SK-N-SH treated with all-trans-retinoic acid at 6 μM for 48 hours (cell line): ENCODE data around the gene ABI3BP.

Experiments used
- ARNTL ChIP-seq: fragments of 450-650 bp; formaldehyde crosslinking; IDR thresholded peaks from 2 replicates; pipeline ENCODE4 v1.5.0; 2020; ENCODE audit warnings: low read depth, mild to moderate bottlenecking, moderate library complexity, borderline replicate concordance
- BACH2 ChIP-seq: fragments of 250-450 bp; sonication (Bioruptor Pico); IDR thresholded peaks from 2 replicates; pipeline ENCODE4 v1.9.0; 2021; ENCODE audit warnings: mild to moderate bottlenecking, borderline replicate concordance
- GLIS3 ChIP-seq: fragments of 250-450 bp; sonication (Bioruptor Pico); IDR thresholded peaks from 2 replicates; pipeline ENCODE4 v1.5.0; 2020; ENCODE audit warnings: mild to moderate bottlenecking, moderate library complexity
- OSR1 ChIP-seq: fragments of 250-450 bp; sonication (Bioruptor Pico); IDR thresholded peaks from 2 replicates; pipeline ENCODE4 v1.8.0; 2022; ENCODE audit warnings: moderate library complexity, mild to moderate bottlenecking, inconsistent platforms
- PPARA ChIP-seq: fragments of 250-450 bp; sonication (Bioruptor Pico); IDR thresholded peaks from 2 replicates; pipeline ENCODE4 v1.5.0; 2020; ENCODE audit warnings: mild to moderate bottlenecking, borderline replicate concordance
- RARB ChIP-seq: fragments of 250-450 bp; sonication (Bioruptor Pico); IDR thresholded peaks from 2 replicates; pipeline ENCODE4 v1.8.0; 2021; ENCODE audit warnings: mild to moderate bottlenecking, moderate library complexity
- TOX ChIP-seq: fragments of 250-450 bp; sonication (Bioruptor Pico); IDR thresholded peaks from 2 replicates; pipeline ENCODE4 v1.8.0; 2021; ENCODE audit warnings: mild to moderate bottlenecking, moderate library complexity, borderline replicate concordance
- ZC3H10 ChIP-seq: fragments of 250-450 bp; sonication (Bioruptor Pico); IDR thresholded peaks from 2 replicates; pipeline ENCODE4 v1.5.1; 2021; ENCODE audit warnings: mild to moderate bottlenecking, moderate library complexity
- ZFP3 ChIP-seq: fragments of 250-450 bp; sonication (Bioruptor Pico); IDR thresholded peaks from 2 replicates; pipeline ENCODE4 v1.5.0; 2020; ENCODE audit warnings: mild to moderate bottlenecking, moderate library complexity
- ZFP30 ChIP-seq: fragments of 450-650 bp; formaldehyde crosslinking; IDR thresholded peaks from 2 replicates; pipeline ENCODE4 v1.5.0; 2022; ENCODE audit warnings: mild to moderate bottlenecking, moderate library complexity
- ZNF8 ChIP-seq: fragments of 450-650 bp; formaldehyde crosslinking; IDR thresholded peaks from 2 replicates; pipeline ENCODE4 v1.5.0; 2020; ENCODE audit warnings: mild to moderate bottlenecking, moderate library complexity
- TF ChIP-seq, protein P1 (sequence below): fragments of 250-450 bp; sonication (Bioruptor Pico); IDR thresholded peaks from 2 replicates; pipeline ENCODE4 v1.8.0; 2020; ENCODE audit warnings: mild to moderate bottlenecking, moderate library complexity, borderline replicate concordance
- TF ChIP-seq, protein P2 (sequence below): fragments of 250-450 bp; sonication (Bioruptor Pico); IDR thresholded peaks from 2 replicates; pipeline ENCODE4 v1.8.0; 2021; ENCODE audit warnings: low read depth, mild to moderate bottlenecking, moderate library complexity, borderline replicate concordance

DNA sequence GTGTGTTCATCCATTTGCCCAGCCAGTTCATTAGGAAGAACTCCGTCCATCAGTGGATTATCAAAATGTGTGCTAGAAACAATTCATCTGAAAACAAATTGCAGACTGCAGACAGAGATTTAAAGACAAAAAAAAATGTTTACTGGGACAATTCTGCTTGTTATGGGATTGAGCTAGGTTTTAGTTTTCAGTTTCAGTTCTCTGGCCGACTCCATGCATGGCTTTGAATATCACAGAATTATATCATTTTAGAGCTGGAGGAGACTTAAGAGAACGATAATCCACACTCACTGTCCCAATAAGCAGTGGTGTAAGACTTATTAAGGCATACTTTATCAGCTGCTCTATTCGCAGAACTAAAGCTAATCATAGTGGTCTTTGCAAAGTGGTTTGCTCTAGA is 232.8 kb downstream of the ABI3BP start:
- TF ChIP-seq TOX (CRISPR knock-in tag) (no peak), ZNF8 (CRISPR knock-in tag) (no peak), BACH2 (CRISPR knock-in tag) (no peak), RARB (CRISPR knock-in tag) (no peak), ZC3H10 (CRISPR knock-in tag) (no peak), ZFP3 (CRISPR knock-in tag) (no peak), GLIS3 (CRISPR knock-in tag) (no peak), ARNTL (CRISPR knock-in tag) (no peak), PPARA (CRISPR knock-in tag) (no peak), ZFP30 (CRISPR knock-in tag) (no peak), OSR1 (CRISPR knock-in tag) (no peak)
- TF ChIP-seq, protein P1, sequence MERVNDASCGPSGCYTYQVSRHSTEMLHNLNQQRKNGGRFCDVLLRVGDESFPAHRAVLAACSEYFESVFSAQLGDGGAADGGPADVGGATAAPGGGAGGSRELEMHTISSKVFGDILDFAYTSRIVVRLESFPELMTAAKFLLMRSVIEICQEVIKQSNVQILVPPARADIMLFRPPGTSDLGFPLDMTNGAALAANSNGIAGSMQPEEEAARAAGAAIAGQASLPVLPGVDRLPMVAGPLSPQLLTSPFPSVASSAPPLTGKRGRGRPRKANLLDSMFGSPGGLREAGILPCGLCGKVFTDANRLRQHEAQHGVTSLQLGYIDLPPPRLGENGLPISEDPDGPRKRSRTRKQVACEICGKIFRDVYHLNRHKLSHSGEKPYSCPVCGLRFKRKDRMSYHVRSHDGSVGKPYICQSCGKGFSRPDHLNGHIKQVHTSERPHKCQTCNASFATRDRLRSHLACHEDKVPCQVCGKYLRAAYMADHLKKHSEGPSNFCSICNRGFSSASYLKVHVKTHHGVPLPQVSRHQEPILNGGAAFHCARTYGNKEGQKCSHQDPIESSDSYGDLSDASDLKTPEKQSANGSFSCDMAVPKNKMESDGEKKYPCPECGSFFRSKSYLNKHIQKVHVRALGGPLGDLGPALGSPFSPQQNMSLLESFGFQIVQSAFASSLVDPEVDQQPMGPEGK (CRISPR knock-in tag) = no peak
- TF ChIP-seq, protein P2, sequence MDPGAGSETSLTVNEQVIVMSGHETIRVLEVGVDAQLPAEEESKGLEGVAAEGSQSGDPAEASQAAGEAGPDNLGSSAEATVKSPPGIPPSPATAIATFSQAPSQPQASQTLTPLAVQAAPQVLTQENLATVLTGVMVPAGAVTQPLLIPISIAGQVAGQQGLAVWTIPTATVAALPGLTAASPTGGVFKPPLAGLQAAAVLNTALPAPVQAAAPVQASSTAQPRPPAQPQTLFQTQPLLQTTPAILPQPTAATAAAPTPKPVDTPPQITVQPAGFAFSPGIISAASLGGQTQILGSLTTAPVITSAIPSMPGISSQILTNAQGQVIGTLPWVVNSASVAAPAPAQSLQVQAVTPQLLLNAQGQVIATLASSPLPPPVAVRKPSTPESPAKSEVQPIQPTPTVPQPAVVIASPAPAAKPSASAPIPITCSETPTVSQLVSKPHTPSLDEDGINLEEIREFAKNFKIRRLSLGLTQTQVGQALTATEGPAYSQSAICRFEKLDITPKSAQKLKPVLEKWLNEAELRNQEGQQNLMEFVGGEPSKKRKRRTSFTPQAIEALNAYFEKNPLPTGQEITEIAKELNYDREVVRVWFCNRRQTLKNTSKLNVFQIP (CRISPR knock-in tag) = no peak
